GM12872 (cell line): ENCODE data around the gene SMIM28.

Experiments
- CTCF ChIP-seq: IDR thresholded peaks from 3 replicates; pipeline ENCODE4 v1.5.1; 2011; ENCODE audit warnings: low read depth, mild to moderate bottlenecking, low read length, moderate library complexity; ENCODE audit not compliant: insufficient read depth

Gene SMIM28

DNA sequence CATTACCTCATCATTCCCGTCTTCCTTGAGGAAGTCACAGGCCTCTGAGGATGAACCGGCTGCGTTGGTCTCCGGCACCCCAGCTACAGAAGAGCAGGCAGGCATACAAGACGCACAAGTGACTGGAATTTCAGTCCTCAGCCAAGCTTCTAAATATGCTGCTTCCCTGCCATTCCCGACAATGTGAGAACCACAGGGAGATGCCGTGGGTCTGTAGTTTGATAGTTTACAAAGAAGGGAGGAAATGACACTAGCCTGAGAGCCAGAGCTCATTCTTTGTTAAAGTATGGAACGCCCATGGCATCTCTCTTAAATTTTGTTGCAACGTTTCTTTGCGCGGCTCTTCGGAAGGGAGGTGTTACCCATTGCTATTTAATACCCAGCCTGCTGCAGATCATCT lies 52.1 kb downstream of the SMIM28 start:
- no peak for TF ChIP-seq CTCF

- TF ChIP-seq CTCF = no peak
These were observed 52.8 kb downstream of the SMIM28 start for GRCh38 chr6:138430361-138431145.

DNA sequence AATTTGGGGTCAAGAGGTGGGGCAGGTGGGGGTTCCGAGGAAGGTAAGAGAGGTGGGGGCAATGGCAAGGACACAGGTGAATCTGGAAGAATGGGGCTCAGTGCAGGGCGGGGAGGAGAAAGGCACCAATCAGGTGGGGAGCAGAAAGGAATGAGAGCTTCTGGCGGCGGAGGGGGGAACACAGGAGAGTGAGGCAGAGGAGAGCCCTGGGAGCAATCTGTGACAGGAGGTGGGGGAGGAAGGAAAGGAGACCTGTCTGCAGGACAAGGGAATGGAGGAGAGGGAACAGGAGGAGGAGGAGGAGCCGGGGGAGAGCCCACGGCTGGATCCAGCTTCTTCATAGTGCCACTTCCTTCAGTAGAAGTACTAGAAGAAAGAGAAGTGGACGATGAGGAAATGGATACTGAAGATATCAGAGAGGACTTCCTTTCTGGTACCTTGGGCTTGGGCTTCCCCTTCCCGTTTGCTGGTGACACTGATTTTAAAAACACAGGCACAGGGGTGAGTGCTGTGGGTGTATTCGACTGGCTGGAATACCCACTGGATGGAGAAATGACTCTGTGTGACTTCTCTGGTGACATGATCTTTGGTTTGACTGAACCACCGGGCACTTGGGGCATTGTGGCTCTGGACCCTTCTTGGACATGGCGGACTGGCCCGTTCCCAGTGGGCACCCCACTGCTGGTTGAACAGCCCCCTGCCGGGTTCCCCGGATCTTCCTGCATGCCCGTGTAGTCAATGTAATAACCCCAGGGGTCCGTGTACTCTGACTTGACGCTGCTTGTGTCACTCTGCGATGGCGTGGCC lies 53.8 kb downstream of the SMIM28 start:
- TF ChIP-seq CTCF = no peak

DNA sequence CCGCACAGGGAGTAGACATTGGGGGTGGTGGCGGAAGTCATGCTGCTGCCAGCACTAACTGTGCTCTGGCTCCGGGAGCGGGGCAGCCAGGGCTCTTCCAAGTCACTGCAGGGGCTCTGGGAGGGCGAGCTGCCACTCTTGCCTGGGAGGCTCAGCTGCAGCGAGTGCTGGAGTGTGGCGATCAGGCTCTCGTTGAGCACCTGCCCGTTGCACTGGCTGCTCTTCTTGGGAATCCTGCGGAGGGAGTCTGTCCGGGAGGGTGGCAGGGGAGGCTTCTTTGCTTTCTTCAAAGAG lies 54.3 kb downstream of the SMIM28 start:
- no peak for TF ChIP-seq CTCF
